Esophagus muscularis mucosa (tissue), 3 donors: ENCODE data around the gene RNF220.

Experiments
- POLR2A ChIP-seq: fragments of 450-650 bp; IDR thresholded peaks from one replicate; pipeline ENCODE4 v1.6.1; 2017; ENCODE audit warnings: antibody characterized with exemption, moderate library complexity, mild to moderate bottlenecking, low read depth
- POLR2AphosphoS5 ChIP-seq, 2 donors: sonication (generic); formaldehyde crosslinking; IDR thresholded peaks; one replicate each; pipeline ENCODE4 v1.6.1; 2017; ENCODE audit warnings: antibody characterized with exemption in 2 of 2
- TF ChIP-seq, protein P1 (sequence below), 3 experiments: fragments of 200-600 bp in 2 of 3; fragments of 450-650 bp in 1 of 3; sonication (generic) in 2 of 3; IDR thresholded peaks; one replicate each; pipeline ENCODE4 v1.5.1; 2017 to 2019; ENCODE audit warnings: antibody characterized with exemption in 3 of 3, mild to moderate bottlenecking in 2 of 3, moderate library complexity in 1 of 3

DNA sequence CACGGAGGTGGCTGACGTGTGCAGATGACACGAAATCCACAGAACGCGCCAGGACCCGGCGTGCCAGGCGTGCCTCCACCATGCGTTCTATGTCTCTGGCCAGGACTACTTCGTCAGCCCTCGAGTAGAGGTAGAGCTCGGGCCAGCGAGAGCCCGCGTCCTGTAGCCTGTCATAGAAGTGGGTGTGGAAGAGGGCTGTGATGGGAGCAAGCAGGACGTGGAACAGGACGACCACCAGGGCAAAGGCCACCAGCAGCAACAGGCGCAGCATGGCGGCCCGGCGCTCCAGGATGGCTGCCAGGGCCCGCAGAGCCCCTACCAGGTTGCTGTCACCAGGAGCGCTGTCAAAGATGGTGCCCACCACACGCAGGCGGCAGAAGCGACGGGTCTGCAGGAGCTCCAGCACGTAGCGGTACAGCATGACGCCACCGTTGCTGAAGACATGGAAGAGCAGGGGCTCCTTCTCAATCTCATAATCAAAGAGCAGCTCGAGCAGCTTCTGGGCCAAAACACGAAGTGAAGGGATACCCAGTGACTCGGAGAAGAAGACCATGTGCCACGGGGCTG, 249.6 kb downstream of the RNF220 start:
- TF ChIP-seq, protein P1, sequence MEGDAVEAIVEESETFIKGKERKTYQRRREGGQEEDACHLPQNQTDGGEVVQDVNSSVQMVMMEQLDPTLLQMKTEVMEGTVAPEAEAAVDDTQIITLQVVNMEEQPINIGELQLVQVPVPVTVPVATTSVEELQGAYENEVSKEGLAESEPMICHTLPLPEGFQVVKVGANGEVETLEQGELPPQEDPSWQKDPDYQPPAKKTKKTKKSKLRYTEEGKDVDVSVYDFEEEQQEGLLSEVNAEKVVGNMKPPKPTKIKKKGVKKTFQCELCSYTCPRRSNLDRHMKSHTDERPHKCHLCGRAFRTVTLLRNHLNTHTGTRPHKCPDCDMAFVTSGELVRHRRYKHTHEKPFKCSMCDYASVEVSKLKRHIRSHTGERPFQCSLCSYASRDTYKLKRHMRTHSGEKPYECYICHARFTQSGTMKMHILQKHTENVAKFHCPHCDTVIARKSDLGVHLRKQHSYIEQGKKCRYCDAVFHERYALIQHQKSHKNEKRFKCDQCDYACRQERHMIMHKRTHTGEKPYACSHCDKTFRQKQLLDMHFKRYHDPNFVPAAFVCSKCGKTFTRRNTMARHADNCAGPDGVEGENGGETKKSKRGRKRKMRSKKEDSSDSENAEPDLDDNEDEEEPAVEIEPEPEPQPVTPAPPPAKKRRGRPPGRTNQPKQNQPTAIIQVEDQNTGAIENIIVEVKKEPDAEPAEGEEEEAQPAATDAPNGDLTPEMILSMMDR (IDR thresholded peaks at IDR 0.05), result no peak
- TF ChIP-seq POLR2AphosphoS5 (IDR thresholded peaks at IDR 0.05) (no peak), POLR2A (no peak)
